HepG2 (cell line): Measurements from ENCODE around the gene LHFPL2. TPM values are rescaled to one million over a fixed set of nuclear protein-coding genes. Genes with fewer than 3 reads are reported as not detected.

Experiments used
- ATRX ChIP-seq: sonication (generic); formaldehyde crosslinking; IDR thresholded peaks from 2 replicates; pipeline ENCODE4 v1.4.0; 2020; ENCODE audit warnings: missing genetic modification reagents, borderline replicate concordance
- GFI1 ChIP-seq: sonication (generic); formaldehyde crosslinking; IDR thresholded peaks from 2 replicates; pipeline ENCODE4 v1.5.0; 2020; ENCODE audit warnings: missing genetic modification reagents, mild to moderate bottlenecking, borderline replicate concordance
- GTF2F1 ChIP-seq: fragments of 150-350 bp; IDR thresholded peaks from 2 replicates; pipeline ENCODE4 v1.6.1; 2014; ENCODE audit warnings: low read length
- JUN ChIP-seq: sonication (generic); formaldehyde crosslinking; IDR thresholded peaks from 2 replicates; pipeline ENCODE4 v1.4.0; 2020; ENCODE audit warnings: mild to moderate bottlenecking, missing genetic modification reagents
- PATZ1 ChIP-seq: sonication (generic); formaldehyde crosslinking; IDR thresholded peaks from 2 replicates; pipeline ENCODE4 v1.4.0; 2020; ENCODE audit warnings: missing genetic modification reagents
- POGZ ChIP-seq: sonication (generic); formaldehyde crosslinking; IDR thresholded peaks from 2 replicates; pipeline ENCODE4 v1.4.0; 2020; ENCODE audit warnings: mild to moderate bottlenecking, missing genetic modification reagents
- POLR2AphosphoS2 ChIP-seq: IDR thresholded peaks from 2 replicates; pipeline ENCODE4 v1.6.1; 2011; ENCODE audit warnings: low read depth, low read length, improper control_type of control experiment
- PTBP1 ChIP-seq: fragments of 200-400 bp; formaldehyde crosslinking; IDR thresholded peaks from 2 replicates; pipeline ENCODE4 v1.6.1; 2018; ENCODE audit warnings: low read length, low read depth; ENCODE audit not compliant: poor library complexity, severe bottlenecking
- RFX1 ChIP-seq: fragments of 450-650 bp; IDR thresholded peaks from 2 replicates; pipeline ENCODE4 v1.6.1; 2017
- TAF1 ChIP-seq: sonication (generic); formaldehyde crosslinking; IDR thresholded peaks from 2 replicates; pipeline ENCODE4 v1.4.0; 2020; ENCODE audit warnings: missing genetic modification reagents
- TBX3 ChIP-seq: fragments of 450-650 bp; IDR thresholded peaks from 2 replicates; pipeline ENCODE4 v1.6.1; 2017; ENCODE audit warnings: antibody characterized with exemption, mild to moderate bottlenecking, inconsistent platforms, borderline replicate concordance
- ZFYVE20 ChIP-seq: sonication (generic); formaldehyde crosslinking; IDR thresholded peaks from 2 replicates; pipeline ENCODE4 v1.8.0; 2023; ENCODE audit warnings: low read depth, mild to moderate bottlenecking, moderate library complexity, missing genetic modification reagents, borderline replicate concordance
- ZNF10 ChIP-seq: sonication (generic); formaldehyde crosslinking; IDR thresholded peaks from 2 replicates; pipeline ENCODE4 v1.4.0; 2020; ENCODE audit warnings: mild to moderate bottlenecking, low read depth, missing genetic modification reagents, borderline replicate concordance
- ZNF101 ChIP-seq: sonication (generic); formaldehyde crosslinking; IDR thresholded peaks from 2 replicates; pipeline ENCODE4 v1.4.0; 2020; ENCODE audit warnings: mild to moderate bottlenecking, low read depth, missing genetic modification reagents, borderline replicate concordance
- ZNF275 ChIP-seq: sonication (generic); formaldehyde crosslinking; IDR thresholded peaks from 2 replicates; pipeline ENCODE4 v1.8.0; 2022; ENCODE audit warnings: missing genetic modification reagents, mild to moderate bottlenecking, inconsistent platforms, borderline replicate concordance
- ZNF678 ChIP-seq: sonication (generic); formaldehyde crosslinking; IDR thresholded peaks from 2 replicates; pipeline ENCODE4 v1.4.0; 2020; ENCODE audit warnings: mild to moderate bottlenecking, missing genetic modification reagents
- ZNF766 ChIP-seq: sonication (generic); formaldehyde crosslinking; IDR thresholded peaks from 2 replicates; pipeline ENCODE4 v1.5.0; 2020; ENCODE audit warnings: missing genetic modification reagents, borderline replicate concordance
- polyA plus RNA-seq, 8 experiments: library from polyadenylated mRNA; depleted of rRNA in 3 of 8; stranded (reverse) in 7 of 8; unstranded in 1 of 8; fragments of >200 nt; fragmentation: Illumina TruSeq in 4 of 8; extraction: Trizol in 4 of 8; gene quantifications; 2 replicates each; pipeline versions ENCODE4 v1.2.1 to v1.2.3, GENCODE V29; 2011 to 2016; ENCODE audit warnings: low read depth in 4 of 8, missing spikeins in 1 of 8, mixed read lengths in 1 of 8; ENCODE audit not compliant: insufficient read depth in 1 of 8
- total RNA-seq, 5 experiments: library from RNA; depleted of rRNA; stranded (reverse); fragments of >200 nt; fragmentation: Illumina TruSeq; extraction: Trizol; gene quantifications; 2 replicates each; pipeline ENCODE4 v1.2.3, GENCODE V29; 2016; ENCODE audit warnings: low read depth in 1 of 5
- TF ChIP-seq, protein P1 (sequence below): sonication (generic); formaldehyde crosslinking; IDR thresholded peaks from 2 replicates; pipeline ENCODE4 v1.4.0; 2020; ENCODE audit warnings: missing genetic modification reagents
- TF ChIP-seq, protein P2 (sequence below): sonication (generic); formaldehyde crosslinking; IDR thresholded peaks from 2 replicates; pipeline ENCODE4 v1.5.0; 2020; ENCODE audit warnings: missing genetic modification reagents, mild to moderate bottlenecking, borderline replicate concordance

LHFPL2 gene
- total and polyA plus RNA-seq, 2 of the 13 experiments (the other 11 are each of a cell fraction or from before 2014, with no cell fraction given), result 6.0 to 20.0 TPM

GRCh38 chr5:78640662-78641474 is 7.7 kb downstream of the LHFPL2 start (continued):
- TF ChIP-seq, protein P1, sequence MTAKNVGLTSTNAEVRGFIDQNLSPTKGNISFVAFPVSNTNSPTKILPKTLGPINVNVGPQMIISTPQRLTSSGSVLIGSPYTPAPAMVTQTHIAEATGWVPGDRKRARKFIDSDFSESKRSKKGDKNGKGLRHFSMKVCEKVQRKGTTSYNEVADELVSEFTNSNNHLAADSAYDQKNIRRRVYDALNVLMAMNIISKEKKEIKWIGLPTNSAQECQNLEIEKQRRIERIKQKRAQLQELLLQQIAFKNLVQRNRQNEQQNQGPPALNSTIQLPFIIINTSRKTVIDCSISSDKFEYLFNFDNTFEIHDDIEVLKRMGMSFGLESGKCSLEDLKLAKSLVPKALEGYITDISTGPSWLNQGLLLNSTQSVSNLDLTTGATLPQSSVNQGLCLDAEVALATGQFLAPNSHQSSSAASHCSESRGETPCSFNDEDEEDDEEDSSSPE, result no peak
- no peak for TF ChIP-seq PATZ1 (CRISPR knock-in tag)
- no peak for TF ChIP-seq RFX1
- TF ChIP-seq ZFYVE20 (CRISPR knock-in tag), result no peak
- TF ChIP-seq JUN (CRISPR knock-in tag), result peak; percentile 46; the same call in 1 of the 2 replicates
- TF ChIP-seq POGZ (CRISPR knock-in tag), result peak; percentile 20; the same call in 1 of the 2 replicates
- no peak for TF ChIP-seq ZNF101
- TF ChIP-seq GFI1 (CRISPR knock-in tag), result no peak
- TF ChIP-seq ZNF766 (CRISPR knock-in tag), result 0 out of 2 replicates have a peak, but pooled peaks have one; percentile 36
- no peak for TF ChIP-seq TAF1 (CRISPR knock-in tag)
- no peak for TF ChIP-seq ZNF275
- TF ChIP-seq GTF2F1, result no peak
- no peak for TF ChIP-seq ATRX (CRISPR knock-in tag)
- no peak for TF ChIP-seq TBX3
- no peak for TF ChIP-seq POLR2AphosphoS2
- TF ChIP-seq ZNF678 (CRISPR knock-in tag), result no peak
- no peak for TF ChIP-seq PTBP1
- TF ChIP-seq, protein P2, sequence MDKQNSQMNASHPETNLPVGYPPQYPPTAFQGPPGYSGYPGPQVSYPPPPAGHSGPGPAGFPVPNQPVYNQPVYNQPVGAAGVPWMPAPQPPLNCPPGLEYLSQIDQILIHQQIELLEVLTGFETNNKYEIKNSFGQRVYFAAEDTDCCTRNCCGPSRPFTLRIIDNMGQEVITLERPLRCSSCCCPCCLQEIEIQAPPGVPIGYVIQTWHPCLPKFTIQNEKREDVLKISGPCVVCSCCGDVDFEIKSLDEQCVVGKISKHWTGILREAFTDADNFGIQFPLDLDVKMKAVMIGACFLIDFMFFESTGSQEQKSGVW (CRISPR knock-in tag), result no peak
- TF ChIP-seq ZNF10 (CRISPR knock-in tag), result no peak
